Measurements from ENCODE around the gene NAV3.
A peak's percentile ranks its signal among the peaks of the same experiment; 100 is the strongest.

GRCh38 chr12:78120866-78121560 is 290.3 kb downstream of the NAV3 start:
- TF ChIP-seq CTCF (conservative IDR thresholded peaks at IDR 0.05; ENCODE audit: low read depth, low read length) (peak; percentile 77), EZH2phosphoT487 (IDR thresholded peaks at IDR 0.05; ENCODE audit: borderline replicate concordance, low read length) (no peak), EZH2 (IDR thresholded peaks at IDR 0.05; ENCODE audit: low read length, unreplicated experiment) (no peak)

Data from PC-3 (cell line).